Activated naive CD8-positive, alpha-beta T cell treated with anti-CD3 and anti-CD28 coated beads, Interleukin-2, amount 50 U/mL, for 24 hours (primary cell): ENCODE results near the gene CHCHD4.

Experiments used
- ATAC-seq: fragments of 150-1000 bp; cut with Tn5 transposase; one replicate; pipeline ENCODE4 v1.10.0; 2021
- DNase-seq: peaks from one replicate; pipeline ENCODE4 v3.0.0; 2021
- H3K27ac Mint-ChIP-seq: one replicate; pipeline ENCODE4 v1.8.0; 2021; ENCODE audit warnings: mild to moderate bottlenecking, mixed read lengths
- H3K27me3 Mint-ChIP-seq: one replicate; pipeline ENCODE4 v1.8.0; 2021; ENCODE audit warnings: mixed read lengths
- H3K36me3 Mint-ChIP-seq: one replicate; pipeline ENCODE4 v1.8.0; 2021; ENCODE audit warnings: low read depth, mixed read lengths
- H3K4me1 Mint-ChIP-seq: one replicate; pipeline ENCODE4 v1.8.0; 2021; ENCODE audit warnings: mixed read lengths
- H3K4me3 Mint-ChIP-seq: one replicate; pipeline ENCODE4 v1.8.0; 2021; ENCODE audit warnings: mild to moderate bottlenecking, moderate library complexity, mixed read lengths
- H3K9me3 Mint-ChIP-seq: one replicate; pipeline ENCODE4 v1.8.0; 2021; ENCODE audit warnings: mixed read lengths

CHCHD4 gene

GRCh38 chr3:14133876-14134275, 9.2 kb upstream of the CHCHD4 start:
- DNase-seq, result no peak
- Mint-ChIP-seq H3K27ac (no peak overlapping the region), H3K27me3 (no peaks in the 10 kb centered on the region), H3K4me1 (no peaks in the 10 kb centered on the region), H3K4me3 (no peak overlapping the region), H3K9me3 (no peaks in the 10 kb centered on the region), H3K36me3 (peaks cover 42% of the 10 kb centered on the region)
- no peak for ATAC-seq

- DNase-seq (no peak), ATAC-seq (peak; percentile 14)
- H3K4me1 Mint-ChIP-seq, result peaks cover 3% of the 10 kb centered on the region
- peaks cover 45% of the 10 kb centered on the region for H3K36me3 Mint-ChIP-seq
- no peak overlapping the region for H3K27ac Mint-ChIP-seq
- H3K27me3 Mint-ChIP-seq, result no peaks in the 10 kb centered on the region
- H3K4me3 Mint-ChIP-seq, result no peak overlapping the region
- no peaks in the 10 kb centered on the region for H3K9me3 Mint-ChIP-seq
These were observed 8.6 kb upstream of the CHCHD4 start for GRCh38 chr3:14133188-14133800.

GRCh38 chr3:14132689-14133088, 8.0 kb upstream of the CHCHD4 start:
- no peak for ATAC-seq
- no peak overlapping the region for H3K27ac Mint-ChIP-seq

GRCh38 chr3:14132120-14132519, 7.5 kb upstream of the CHCHD4 start:
- H3K36me3 Mint-ChIP-seq, result peaks cover 48% of the 10 kb centered on the region
- no peak for ATAC-seq
- H3K4me3 Mint-ChIP-seq, result no peak overlapping the region
- no peak for DNase-seq
- no peaks in the 10 kb centered on the region for H3K9me3 Mint-ChIP-seq
- no peak overlapping the region for H3K27ac Mint-ChIP-seq
- H3K27me3 Mint-ChIP-seq, result no peaks in the 10 kb centered on the region
- H3K4me1 Mint-ChIP-seq, result peaks cover 15% of the 10 kb centered on the region

More at GRCh38 chr3:14132689-14133088, 8.0 kb upstream of the CHCHD4 start:
- Mint-ChIP-seq H3K4me3 (no peak overlapping the region), H3K36me3 (peaks cover 48% of the 10 kb centered on the region), H3K4me1 (peaks cover 9% of the 10 kb centered on the region), H3K9me3 (no peaks in the 10 kb centered on the region), H3K27me3 (no peaks in the 10 kb centered on the region)
- DNase-seq, result no peak

GRCh38 chr3:14131134-14131533, 6.5 kb upstream of the CHCHD4 start:
- ATAC-seq, result no peak
- Mint-ChIP-seq H3K36me3 (peaks cover 49% of the 10 kb centered on the region), H3K9me3 (no peaks in the 10 kb centered on the region), H3K4me3 (no peak overlapping the region), H3K27me3 (no peaks in the 10 kb centered on the region), H3K4me1 (peaks cover 24% of the 10 kb centered on the region), H3K27ac (no peak overlapping the region)
- DNase-seq, result no peak

- Mint-ChIP-seq H3K4me3 (no peak overlapping the region), H3K4me1 (peaks cover 28% of the 10 kb centered on the region), H3K9me3 (no peaks in the 10 kb centered on the region), H3K27me3 (no peaks in the 10 kb centered on the region), H3K27ac (no peak overlapping the region), H3K36me3 (peaks cover 44% of the 10 kb centered on the region)
- ATAC-seq (no peak), DNase-seq (no peak)
These were observed 6.0 kb upstream of the CHCHD4 start for GRCh38 chr3:14130707-14131106.

GRCh38 chr3:14130230-14130629, 5.6 kb upstream of the CHCHD4 start:
- Mint-ChIP-seq H3K27me3 (no peaks in the 10 kb centered on the region), H3K27ac (no peak overlapping the region)

GRCh38 chr3:14129296-14129695, 4.6 kb upstream of the CHCHD4 start:
- DNase-seq (no peak), ATAC-seq (no peak)
- Mint-ChIP-seq H3K36me3 (peaks cover 42% of the 10 kb centered on the region), H3K27me3 (no peaks in the 10 kb centered on the region), H3K9me3 (no peaks in the 10 kb centered on the region), H3K4me1 (peaks cover 31% of the 10 kb centered on the region), H3K4me3 (no peak overlapping the region), H3K27ac (no peak overlapping the region)

More at GRCh38 chr3:14130230-14130629, 5.6 kb upstream of the CHCHD4 start:
- ATAC-seq (no peak), DNase-seq (no peak)
- H3K9me3 Mint-ChIP-seq, result no peaks in the 10 kb centered on the region
- peaks cover 43% of the 10 kb centered on the region for H3K36me3 Mint-ChIP-seq
- peaks cover 29% of the 10 kb centered on the region for H3K4me1 Mint-ChIP-seq
- H3K4me3 Mint-ChIP-seq, result no peak overlapping the region

- H3K27me3 Mint-ChIP-seq, result no peaks in the 10 kb centered on the region
- H3K36me3 Mint-ChIP-seq, result peaks cover 45% of the 10 kb centered on the region
- no peak for DNase-seq
- ATAC-seq, result no peak
- H3K4me3 Mint-ChIP-seq, result no peak overlapping the region
- H3K4me1 Mint-ChIP-seq, result peaks cover 32% of the 10 kb centered on the region
- H3K27ac Mint-ChIP-seq, result no peak overlapping the region
- no peaks in the 10 kb centered on the region for H3K9me3 Mint-ChIP-seq
These were observed 4.1 kb upstream of the CHCHD4 start for GRCh38 chr3:14128724-14129123.

GRCh38 chr3:14127516-14128161, 3.0 kb upstream of the CHCHD4 start:
- H3K27ac Mint-ChIP-seq, result no peak overlapping the region
- peaks cover 43% of the 10 kb centered on the region for H3K4me1 Mint-ChIP-seq
- DNase-seq (no peak), ATAC-seq (no peak)
- no peaks in the 10 kb centered on the region for H3K9me3 Mint-ChIP-seq
- no peak overlapping the region for H3K4me3 Mint-ChIP-seq
- H3K36me3 Mint-ChIP-seq, result peaks cover 48% of the 10 kb centered on the region
- H3K27me3 Mint-ChIP-seq, result no peaks in the 10 kb centered on the region

- no peak for ATAC-seq
- H3K4me1 Mint-ChIP-seq, result peaks cover 50% of the 10 kb centered on the region
- H3K9me3 Mint-ChIP-seq, result no peaks in the 10 kb centered on the region
- H3K27ac Mint-ChIP-seq, result no peak overlapping the region
- H3K27me3 Mint-ChIP-seq, result no peaks in the 10 kb centered on the region
- H3K36me3 Mint-ChIP-seq, result peaks cover 51% of the 10 kb centered on the region
- no peak for DNase-seq
- H3K4me3 Mint-ChIP-seq, result peak overlapping the region; percentile 94
These were observed 2.3 kb upstream of the CHCHD4 start for GRCh38 chr3:14126887-14127505.

GRCh38 chr3:14126017-14126886, 1.6 kb upstream of the CHCHD4 start:
- ATAC-seq (no peak), DNase-seq (no peak)
- Mint-ChIP-seq H3K4me1 (peaks cover 55% of the 10 kb centered on the region), H3K27ac (peak overlapping the region; percentile 93), H3K36me3 (peaks cover 51% of the 10 kb centered on the region), H3K27me3 (no peaks in the 10 kb centered on the region), H3K9me3 (no peaks in the 10 kb centered on the region), H3K4me3 (peak overlapping the region; percentile 94)

- H3K27ac Mint-ChIP-seq, result peak overlapping the region; percentile 93
- H3K4me3 Mint-ChIP-seq, result peak overlapping the region; percentile 94
- ATAC-seq (peak; percentile 62), DNase-seq (peak; percentile 62)
- H3K27me3 Mint-ChIP-seq, result no peaks in the 10 kb centered on the region
- no peaks in the 10 kb centered on the region for H3K9me3 Mint-ChIP-seq
- H3K4me1 Mint-ChIP-seq, result peaks cover 57% of the 10 kb centered on the region
- H3K36me3 Mint-ChIP-seq, result peaks cover 53% of the 10 kb centered on the region
These were observed 735 bp upstream of the CHCHD4 start for GRCh38 chr3:14125193-14126016.

GRCh38 chr3:14124223-14124614, 451 bp downstream of the CHCHD4 start:
- DNase-seq (peak; percentile 64), ATAC-seq (peak; percentile 38)
- Mint-ChIP-seq H3K27me3 (no peaks in the 10 kb centered on the region), H3K4me3 (peak overlapping the region; percentile 94), H3K27ac (peak overlapping the region; percentile 93), H3K36me3 (peaks cover 51% of the 10 kb centered on the region), H3K9me3 (no peaks in the 10 kb centered on the region), H3K4me1 (peaks cover 65% of the 10 kb centered on the region)
